HepG2 (cell line): ENCODE results near the gene MAPK8IP3. TPM values are rescaled to one million over a fixed set of nuclear protein-coding genes. Genes with fewer than 3 reads are reported as not detected.

ENCODE experiments used
- AGO1 ChIP-seq: fragments of 200-400 bp; formaldehyde crosslinking; IDR thresholded peaks from 2 replicates; pipeline ENCODE4 v1.6.1; 2017; ENCODE audit warnings: mild to moderate bottlenecking, low read depth, low read length, moderate library complexity; ENCODE audit not compliant: poor library complexity, severe bottlenecking
- ARNT2 ChIP-seq: sonication (generic); formaldehyde crosslinking; IDR thresholded peaks from 2 replicates; pipeline ENCODE4 v1.8.0; 2022; ENCODE audit warnings: mild to moderate bottlenecking, low read depth, missing genetic modification reagents, moderate library complexity
- CREM ChIP-seq, 2 experiments: sonication (generic) in 1 of 2; formaldehyde crosslinking in 1 of 2; IDR thresholded peaks; 2 replicates each; pipeline versions ENCODE4 v1.4.0 to v1.6.1; 2016 to 2020; ENCODE audit warnings: antibody characterized with exemption in 1 of 2, mild to moderate bottlenecking in 1 of 2, missing genetic modification reagents in 1 of 2
- FLYWCH1 ChIP-seq: sonication (generic); formaldehyde crosslinking; IDR thresholded peaks from 2 replicates; pipeline ENCODE4 v1.8.1; 2023; ENCODE audit warnings: mild to moderate bottlenecking, missing genetic modification reagents
- REPIN1 ChIP-seq: sonication (generic); formaldehyde crosslinking; IDR thresholded peaks from 2 replicates; pipeline ENCODE4 v1.8.0; 2022; ENCODE audit warnings: missing genetic modification reagents, low read depth, mild to moderate bottlenecking, borderline replicate concordance
- RXRB ChIP-seq: IDR thresholded peaks from 2 replicates; pipeline ENCODE4 v1.6.1; 2016; ENCODE audit warnings: borderline replicate concordance, missing genetic modification reagents, missing compliant biosample characterization
- TCF7L2 ChIP-seq: IDR thresholded peaks from 2 replicates; pipeline ENCODE4 v1.6.1; 2011; ENCODE audit warnings: mild to moderate bottlenecking, low read depth, low read length, moderate library complexity
- ZNF530 ChIP-seq: sonication (generic); formaldehyde crosslinking; IDR thresholded peaks from 2 replicates; pipeline ENCODE4 v1.5.0; 2020; ENCODE audit warnings: low read depth, mild to moderate bottlenecking, missing genetic modification reagents
- ZNF547 ChIP-seq: sonication (generic); formaldehyde crosslinking; IDR thresholded peaks from 2 replicates; pipeline ENCODE4 v1.5.1; 2020; ENCODE audit warnings: mild to moderate bottlenecking, missing genetic modification reagents
- ZNF839 ChIP-seq: sonication (generic); formaldehyde crosslinking; IDR thresholded peaks from 2 replicates; pipeline ENCODE4 v1.4.0; 2020; ENCODE audit warnings: missing genetic modification reagents, mild to moderate bottlenecking, borderline replicate concordance
- polyA plus RNA-seq, 8 experiments: library from polyadenylated mRNA; depleted of rRNA in 3 of 8; stranded (reverse) in 7 of 8; unstranded in 1 of 8; fragments of >200 nt; fragmentation: Illumina TruSeq in 4 of 8; extraction: Trizol in 4 of 8; gene quantifications; 2 replicates each; pipeline versions ENCODE4 v1.2.1 to v1.2.3, GENCODE V29; 2011 to 2016; ENCODE audit warnings: low read depth in 4 of 8, missing spikeins in 1 of 8, mixed read lengths in 1 of 8; ENCODE audit not compliant: insufficient read depth in 1 of 8
- total RNA-seq, 5 experiments: library from RNA; depleted of rRNA; stranded (reverse); fragments of >200 nt; fragmentation: Illumina TruSeq; extraction: Trizol; gene quantifications; 2 replicates each; pipeline ENCODE4 v1.2.3, GENCODE V29; 2016; ENCODE audit warnings: low read depth in 1 of 5
- TF ChIP-seq, protein P1 (sequence below): sonication (generic); formaldehyde crosslinking; IDR thresholded peaks from 2 replicates; pipeline ENCODE4 v1.4.0; 2020; ENCODE audit warnings: mild to moderate bottlenecking, low read depth, missing genetic modification reagents
- TF ChIP-seq, protein P2 (sequence below): sonication (generic); formaldehyde crosslinking; IDR thresholded peaks from 2 replicates; pipeline ENCODE4 v1.4.0; 2020; ENCODE audit warnings: missing genetic modification reagents, borderline replicate concordance
- TF ChIP-seq, protein P3 (sequence below): sonication (generic); formaldehyde crosslinking; conservative IDR thresholded peaks from 2 replicates; pipeline ENCODE4 v1.8.0; 2022; ENCODE audit warnings: missing genetic modification reagents
- TF ChIP-seq, protein P4 (sequence below): sonication (generic); formaldehyde crosslinking; IDR thresholded peaks from 2 replicates; pipeline ENCODE4 v1.4.0; 2020; ENCODE audit warnings: mild to moderate bottlenecking, missing genetic modification reagents
- TF ChIP-seq, protein P5 (sequence below): IDR thresholded peaks from 2 replicates; pipeline ENCODE4 v1.6.1; 2016; ENCODE audit warnings: low read depth, missing genetic modification reagents, missing compliant biosample characterization

Gene MAPK8IP3
- total and polyA plus RNA-seq, 2 of the 13 experiments (the other 11 are each of a cell fraction or from before 2014, with no cell fraction given), result 25.1 to 41.7 TPM

DNA sequence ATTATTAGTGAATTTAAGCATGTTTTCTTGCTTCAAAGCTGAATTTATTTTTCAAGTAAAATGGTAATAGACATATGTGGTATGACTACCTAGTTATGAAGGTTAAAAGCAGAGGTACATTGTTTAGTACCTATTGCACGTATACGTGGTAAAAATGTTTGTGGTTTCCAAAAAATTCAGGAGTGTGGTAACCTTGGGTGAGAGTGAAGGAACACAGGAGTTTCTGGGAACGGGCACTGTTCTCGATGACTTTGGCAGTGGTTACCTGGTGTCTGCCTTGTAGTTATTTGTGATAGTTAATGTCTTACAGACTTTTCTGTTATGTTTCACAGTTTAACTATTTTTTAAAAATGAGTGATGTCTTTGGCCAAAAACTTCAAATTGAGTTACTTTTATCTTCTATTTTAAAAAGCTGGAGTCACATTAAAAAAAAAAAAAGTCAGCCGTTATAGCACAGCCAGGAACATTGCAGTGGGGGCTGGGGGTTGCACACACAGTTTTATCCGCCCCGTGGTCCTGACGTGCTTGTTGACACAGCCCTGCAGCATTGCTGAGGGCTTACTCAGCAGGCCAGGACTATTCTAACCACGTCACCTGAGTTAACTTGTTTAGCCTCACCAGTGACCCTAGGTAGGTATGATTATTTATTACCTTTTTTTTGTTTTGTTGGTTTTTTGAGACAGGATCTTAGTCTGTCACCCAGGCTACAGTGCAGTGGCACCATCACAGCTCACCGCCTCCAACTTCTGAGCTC, 17.0 kb upstream of the MAPK8IP3 start (continued):
- TF ChIP-seq ZNF530 (CRISPR knock-in tag), result no peak
- peak; percentile 65; the same call in 1 of the 2 replicates for TF ChIP-seq CREM (IDR thresholded peaks at IDR 0.05)
- TF ChIP-seq CREM (CRISPR knock-in tag; IDR thresholded peaks at IDR 0.05), result no peak
- TF ChIP-seq AGO1, result no peak
- TF ChIP-seq RXRB (CRISPR knock-in tag), result peak; percentile 62; the same call in 1 of the 2 replicates
- TF ChIP-seq, protein P1, sequence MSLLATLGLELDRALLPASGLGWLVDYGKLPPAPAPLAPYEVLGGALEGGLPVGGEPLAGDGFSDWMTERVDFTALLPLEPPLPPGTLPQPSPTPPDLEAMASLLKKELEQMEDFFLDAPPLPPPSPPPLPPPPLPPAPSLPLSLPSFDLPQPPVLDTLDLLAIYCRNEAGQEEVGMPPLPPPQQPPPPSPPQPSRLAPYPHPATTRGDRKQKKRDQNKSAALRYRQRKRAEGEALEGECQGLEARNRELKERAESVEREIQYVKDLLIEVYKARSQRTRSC (CRISPR knock-in tag), result no peak
- TF ChIP-seq, protein P2, sequence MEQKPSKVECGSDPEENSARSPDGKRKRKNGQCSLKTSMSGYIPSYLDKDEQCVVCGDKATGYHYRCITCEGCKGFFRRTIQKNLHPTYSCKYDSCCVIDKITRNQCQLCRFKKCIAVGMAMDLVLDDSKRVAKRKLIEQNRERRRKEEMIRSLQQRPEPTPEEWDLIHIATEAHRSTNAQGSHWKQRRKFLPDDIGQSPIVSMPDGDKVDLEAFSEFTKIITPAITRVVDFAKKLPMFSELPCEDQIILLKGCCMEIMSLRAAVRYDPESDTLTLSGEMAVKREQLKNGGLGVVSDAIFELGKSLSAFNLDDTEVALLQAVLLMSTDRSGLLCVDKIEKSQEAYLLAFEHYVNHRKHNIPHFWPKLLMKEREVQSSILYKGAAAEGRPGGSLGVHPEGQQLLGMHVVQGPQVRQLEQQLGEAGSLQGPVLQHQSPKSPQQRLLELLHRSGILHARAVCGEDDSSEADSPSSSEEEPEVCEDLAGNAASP (CRISPR knock-in tag), result peak; percentile 57; the same call in 1 of the 2 replicates
- TF ChIP-seq, protein P3, sequence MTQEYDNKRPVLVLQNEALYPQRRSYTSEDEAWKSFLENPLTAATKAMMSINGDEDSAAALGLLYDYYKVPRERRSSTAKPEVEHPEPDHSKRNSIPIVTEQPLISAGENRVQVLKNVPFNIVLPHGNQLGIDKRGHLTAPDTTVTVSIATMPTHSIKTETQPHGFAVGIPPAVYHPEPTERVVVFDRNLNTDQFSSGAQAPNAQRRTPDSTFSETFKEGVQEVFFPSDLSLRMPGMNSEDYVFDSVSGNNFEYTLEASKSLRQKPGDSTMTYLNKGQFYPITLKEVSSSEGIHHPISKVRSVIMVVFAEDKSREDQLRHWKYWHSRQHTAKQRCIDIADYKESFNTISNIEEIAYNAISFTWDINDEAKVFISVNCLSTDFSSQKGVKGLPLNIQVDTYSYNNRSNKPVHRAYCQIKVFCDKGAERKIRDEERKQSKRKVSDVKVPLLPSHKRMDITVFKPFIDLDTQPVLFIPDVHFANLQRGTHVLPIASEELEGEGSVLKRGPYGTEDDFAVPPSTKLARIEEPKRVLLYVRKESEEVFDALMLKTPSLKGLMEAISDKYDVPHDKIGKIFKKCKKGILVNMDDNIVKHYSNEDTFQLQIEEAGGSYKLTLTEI (CRISPR knock-in tag), result no peak
- TF ChIP-seq REPIN1 (CRISPR knock-in tag), result no peak
- TF ChIP-seq, protein P4, sequence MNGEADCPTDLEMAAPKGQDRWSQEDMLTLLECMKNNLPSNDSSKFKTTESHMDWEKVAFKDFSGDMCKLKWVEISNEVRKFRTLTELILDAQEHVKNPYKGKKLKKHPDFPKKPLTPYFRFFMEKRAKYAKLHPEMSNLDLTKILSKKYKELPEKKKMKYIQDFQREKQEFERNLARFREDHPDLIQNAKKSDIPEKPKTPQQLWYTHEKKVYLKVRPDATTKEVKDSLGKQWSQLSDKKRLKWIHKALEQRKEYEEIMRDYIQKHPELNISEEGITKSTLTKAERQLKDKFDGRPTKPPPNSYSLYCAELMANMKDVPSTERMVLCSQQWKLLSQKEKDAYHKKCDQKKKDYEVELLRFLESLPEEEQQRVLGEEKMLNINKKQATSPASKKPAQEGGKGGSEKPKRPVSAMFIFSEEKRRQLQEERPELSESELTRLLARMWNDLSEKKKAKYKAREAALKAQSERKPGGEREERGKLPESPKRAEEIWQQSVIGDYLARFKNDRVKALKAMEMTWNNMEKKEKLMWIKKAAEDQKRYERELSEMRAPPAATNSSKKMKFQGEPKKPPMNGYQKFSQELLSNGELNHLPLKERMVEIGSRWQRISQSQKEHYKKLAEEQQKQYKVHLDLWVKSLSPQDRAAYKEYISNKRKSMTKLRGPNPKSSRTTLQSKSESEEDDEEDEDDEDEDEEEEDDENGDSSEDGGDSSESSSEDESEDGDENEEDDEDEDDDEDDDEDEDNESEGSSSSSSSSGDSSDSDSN (CRISPR knock-in tag), result no peak
- TF ChIP-seq ZNF839, result no peak
- TF ChIP-seq, protein P5, sequence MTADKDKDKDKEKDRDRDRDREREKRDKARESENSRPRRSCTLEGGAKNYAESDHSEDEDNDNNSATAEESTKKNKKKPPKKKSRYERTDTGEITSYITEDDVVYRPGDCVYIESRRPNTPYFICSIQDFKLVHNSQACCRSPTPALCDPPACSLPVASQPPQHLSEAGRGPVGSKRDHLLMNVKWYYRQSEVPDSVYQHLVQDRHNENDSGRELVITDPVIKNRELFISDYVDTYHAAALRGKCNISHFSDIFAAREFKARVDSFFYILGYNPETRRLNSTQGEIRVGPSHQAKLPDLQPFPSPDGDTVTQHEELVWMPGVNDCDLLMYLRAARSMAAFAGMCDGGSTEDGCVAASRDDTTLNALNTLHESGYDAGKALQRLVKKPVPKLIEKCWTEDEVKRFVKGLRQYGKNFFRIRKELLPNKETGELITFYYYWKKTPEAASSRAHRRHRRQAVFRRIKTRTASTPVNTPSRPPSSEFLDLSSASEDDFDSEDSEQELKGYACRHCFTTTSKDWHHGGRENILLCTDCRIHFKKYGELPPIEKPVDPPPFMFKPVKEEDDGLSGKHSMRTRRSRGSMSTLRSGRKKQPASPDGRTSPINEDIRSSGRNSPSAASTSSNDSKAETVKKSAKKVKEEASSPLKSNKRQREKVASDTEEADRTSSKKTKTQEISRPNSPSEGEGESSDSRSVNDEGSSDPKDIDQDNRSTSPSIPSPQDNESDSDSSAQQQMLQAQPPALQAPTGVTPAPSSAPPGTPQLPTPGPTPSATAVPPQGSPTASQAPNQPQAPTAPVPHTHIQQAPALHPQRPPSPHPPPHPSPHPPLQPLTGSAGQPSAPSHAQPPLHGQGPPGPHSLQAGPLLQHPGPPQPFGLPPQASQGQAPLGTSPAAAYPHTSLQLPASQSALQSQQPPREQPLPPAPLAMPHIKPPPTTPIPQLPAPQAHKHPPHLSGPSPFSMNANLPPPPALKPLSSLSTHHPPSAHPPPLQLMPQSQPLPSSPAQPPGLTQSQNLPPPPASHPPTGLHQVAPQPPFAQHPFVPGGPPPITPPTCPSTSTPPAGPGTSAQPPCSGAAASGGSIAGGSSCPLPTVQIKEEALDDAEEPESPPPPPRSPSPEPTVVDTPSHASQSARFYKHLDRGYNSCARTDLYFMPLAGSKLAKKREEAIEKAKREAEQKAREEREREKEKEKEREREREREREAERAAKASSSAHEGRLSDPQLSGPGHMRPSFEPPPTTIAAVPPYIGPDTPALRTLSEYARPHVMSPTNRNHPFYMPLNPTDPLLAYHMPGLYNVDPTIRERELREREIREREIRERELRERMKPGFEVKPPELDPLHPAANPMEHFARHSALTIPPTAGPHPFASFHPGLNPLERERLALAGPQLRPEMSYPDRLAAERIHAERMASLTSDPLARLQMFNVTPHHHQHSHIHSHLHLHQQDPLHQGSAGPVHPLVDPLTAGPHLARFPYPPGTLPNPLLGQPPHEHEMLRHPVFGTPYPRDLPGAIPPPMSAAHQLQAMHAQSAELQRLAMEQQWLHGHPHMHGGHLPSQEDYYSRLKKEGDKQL (CRISPR knock-in tag), result no peak
- no peak for TF ChIP-seq FLYWCH1 (CRISPR knock-in tag)
- no peak for TF ChIP-seq TCF7L2
- no peak for TF ChIP-seq ARNT2 (CRISPR knock-in tag)
- TF ChIP-seq ZNF547 (CRISPR knock-in tag), result no peak
